ENCODE data around the gene MTSS2.
A peak's percentile ranks its signal among the peaks of the same experiment; 100 is the strongest.
"Not testable (repeated sequence)": the region's sequence is repeated elsewhere in the genome, so short reads cannot be mapped to it uniquely, and the experiment has no call there.

MTSS2 gene

GRCh38 chr16:70644763-70645597 is 40.9 kb downstream of the MTSS2 start:
- no peak overlapping the region for H3K4me3 ChIP-seq (replicated peaks in 1 of 2; ENCODE audit: low read depth in 2 of 2, low read length in 2 of 2)
- no peak for TF ChIP-seq CTCF (IDR thresholded peaks at IDR 0.05; ENCODE audit: low read depth, low read length)
- DNase-seq (ENCODE audit: low read depth in 2 of 2) = no peak

- not testable (repeated sequence) for DNase-seq (ENCODE audit: low read depth in 2 of 2); H3K4me3 ChIP-seq (replicated peaks in 1 of 2; ENCODE audit: low read depth in 2 of 2, low read length in 2 of 2)
Observed at GRCh38 chr16:70643264-70643663, 42.6 kb downstream of the MTSS2 start.

GRCh38 chr16:70642633-70643032 is 43.2 kb downstream of the MTSS2 start:
- DNase-seq (ENCODE audit: low read depth in 2 of 2) = no peak
- H3K4me3 ChIP-seq (replicated peaks in 1 of 2; ENCODE audit: low read depth in 2 of 2, low read length in 2 of 2) = no peak overlapping the region
- no peak for TF ChIP-seq CTCF (IDR thresholded peaks at IDR 0.05; ENCODE audit: low read depth, low read length)

DNA sequence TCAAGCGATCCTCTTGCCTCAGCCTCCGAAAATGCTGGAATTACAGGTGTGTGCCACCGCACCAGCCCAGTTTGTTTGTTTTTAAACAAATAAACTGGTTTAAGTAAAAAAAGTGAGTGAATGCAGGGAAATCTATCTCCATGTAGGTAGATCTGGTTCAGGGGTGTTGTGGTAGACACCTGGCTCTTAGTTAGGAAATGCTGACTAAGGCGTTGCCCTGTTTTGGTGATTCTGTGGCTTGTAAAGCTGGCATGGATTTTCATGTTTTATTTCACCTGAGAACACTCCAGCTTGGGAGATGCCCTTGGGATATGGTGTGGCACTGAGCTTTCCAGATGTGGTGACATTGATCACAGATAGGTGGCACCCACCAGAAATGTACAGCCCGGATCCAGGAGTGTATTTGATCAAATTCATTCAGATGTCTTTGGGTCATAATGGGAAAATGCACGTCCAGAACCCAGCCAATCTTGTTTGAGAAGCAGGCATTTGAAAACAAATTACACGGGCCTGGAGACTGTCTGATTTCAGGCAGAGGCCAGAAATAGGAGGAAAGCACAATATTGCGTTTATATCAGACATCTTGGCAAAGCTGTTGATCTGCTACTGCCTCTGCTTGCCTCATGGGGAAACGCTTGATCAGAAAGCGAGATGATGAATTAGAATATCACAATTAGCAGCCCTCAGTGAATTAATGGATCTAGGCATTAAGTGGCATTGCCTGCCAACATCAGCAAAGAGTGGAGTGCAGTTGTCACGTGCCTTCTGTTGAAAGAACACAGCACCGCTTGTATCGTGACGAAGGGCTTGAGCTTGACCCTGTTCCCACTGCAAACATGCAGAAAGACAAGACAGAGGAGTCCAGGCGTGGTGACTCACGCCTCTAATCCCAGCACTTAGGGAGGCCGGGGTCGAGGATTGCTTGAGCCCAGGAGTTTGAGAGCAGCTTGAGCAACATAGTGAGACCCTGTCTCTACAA is 46.8 kb downstream of the MTSS2 start:
- H3K4me3 ChIP-seq (replicated peaks in 1 of 2; ENCODE audit: low read depth in 2 of 2, low read length in 2 of 2) = no peak overlapping the region
- no peak for TF ChIP-seq CTCF (IDR thresholded peaks at IDR 0.05; ENCODE audit: low read depth, low read length)
- peak; percentile 84 to 88 for DNase-seq (ENCODE audit: low read depth in 2 of 2)
